Kidney capillary endothelial cell (primary cell): ENCODE measurements around the gene RNF114.
A peak's percentile ranks its signal among the peaks of the same experiment; 100 is the strongest.

Experiments used
- DNase-seq: peaks from one replicate; pipeline ENCODE4 v3.0.0-alpha.2; 2018; ENCODE audit warnings: low spot score

The RNF114 gene

GRCh38 chr20:49904440-49905214 lies 31.6 kb upstream of the RNF114 start:
- DNase-seq = no peak

- DNase-seq = no peak
Measured at GRCh38 chr20:49905415-49906091, 30.6 kb upstream of the RNF114 start.

GRCh38 chr20:49906101-49906604 lies 30.0 kb upstream of the RNF114 start:
- DNase-seq = no peak

GRCh38 chr20:49906615-49907154 lies 29.5 kb upstream of the RNF114 start:
- DNase-seq = no peak

- DNase-seq = no peak
Measured at GRCh38 chr20:49907405-49908257, 28.6 kb upstream of the RNF114 start.

- no peak for DNase-seq
Measured at GRCh38 chr20:49908258-49908565, 28.0 kb upstream of the RNF114 start.

- DNase-seq = no peak
Measured at GRCh38 chr20:49909499-49910339, 26.5 kb upstream of the RNF114 start.

GRCh38 chr20:49910340-49910706 lies 25.9 kb upstream of the RNF114 start:
- no peak for DNase-seq

GRCh38 chr20:49913399-49914047 lies 22.7 kb upstream of the RNF114 start:
- DNase-seq = no peak

- DNase-seq = no peak
Measured at GRCh38 chr20:49914310-49915117, 21.7 kb upstream of the RNF114 start.

- DNase-seq = no peak
Measured at GRCh38 chr20:49915118-49915379, 21.1 kb upstream of the RNF114 start.

- peak; percentile 94 for DNase-seq
Measured at GRCh38 chr20:49915380-49916145, 20.6 kb upstream of the RNF114 start, which contains the start of gene SPATA2. SPATA2 (minus strand) TSS chr20:49915529; CDS start chr20:49908490, 7,039 bp downstream.

- no peak for DNase-seq
Measured at GRCh38 chr20:49916146-49917002, 19.8 kb upstream of the RNF114 start.

- DNase-seq = no peak
Measured at GRCh38 chr20:49918446-49918845, 17.8 kb upstream of the RNF114 start.

- no peak for DNase-seq
Measured at GRCh38 chr20:49919009-49919408, 17.2 kb upstream of the RNF114 start.

- DNase-seq = no peak
Measured at GRCh38 chr20:49919461-49919860, 16.7 kb upstream of the RNF114 start.

GRCh38 chr20:49924247-49924646 lies 11.9 kb upstream of the RNF114 start:
- no peak for DNase-seq

- no peak for DNase-seq
Measured at GRCh38 chr20:49925901-49926454, 10.2 kb upstream of the RNF114 start.
